Heart left ventricle (tissue), 13 donors: Measurements from ENCODE around the gene TSHZ1.

Experiments used
- CTCF ChIP-seq, 12 donors: fragments of 200-600 bp; sonication (generic) in 4 of 12; IDR thresholded peaks; one replicate each; pipeline versions ENCODE4 v1.5.0 to v1.8.0; 2018 to 2022; ENCODE audit warnings: antibody characterized with exemption in 12 of 12, mild to moderate bottlenecking in 5 of 12
- POLR2A ChIP-seq, 2 donors: fragments of 450-650 bp; IDR thresholded peaks; one replicate each; pipeline ENCODE4 v1.6.1; 2017; ENCODE audit warnings: antibody characterized with exemption in 2 of 2, mild to moderate bottlenecking in 2 of 2, moderate library complexity in 2 of 2
- donor health status: ischemic (EF 13 %, LVEDD 7.1; RV severe dilation, severe dysfunction).
- donor health status: DM: no; HTN: yes; CAD: no.
- donor health status: DM: no; HTN: no; CAD: no.
- donor health status: ischemic (EF 25% LVEDD 6.9; RV normal size, moderate dysfunction).
- donor health status: ischemic (EF 25% LVEDD 5.7; RV mildly dilated, moderate dysfunction).
- donor health status: ischemic (EF 35%, LVEDD 5.7; RV mildly dilated, moderate dysfunction).
- donor health status: nonischemic (EF 11% LVEDD 7.7; RV severe dilation, severe dysfunction).
- donor health status: DM: yes; HTN: yes; CAD: no.
- donor health status: PGD.
- donor health status: ischemic (EF 29% LVEDD 5.4; RV normal size, mild dysfunction).
- donor health status: nonischemic (EF 23%, LVEDD 6.1; RV moderate dilation, normal function).

GRCh38 chr18:75229437-75229836, 18.8 kb downstream of the TSHZ1 start:
- TF ChIP-seq CTCF (IDR thresholded peaks at IDR 0.05) (no peak), POLR2A (IDR thresholded peaks at IDR 0.05) (no peak)
